T-cell (primary cell): ENCODE data around the gene CHAMP1. TPM values are rescaled to one million over a fixed set of nuclear protein-coding genes. Genes with fewer than 3 reads are reported as not detected.

Experiments
- ATAC-seq, 4 experiments: fragments of 200-7000 bp in 3 of 4; fragments of 150-1000 bp in 1 of 4; cut with Tn5 transposase; replicated peaks in 1 of 4; 1 replicate in 3 of 4; 2 replicates in 1 of 4; pipeline ENCODE4 v1.10.0; 2021; ENCODE audit warnings: moderate library complexity in 3 of 4, mild to moderate bottlenecking in 2 of 4, moderate number of reproducible peaks in 1 of 4
- CTCF ChIA-PET, 2 donors: fragments of 300-600 bp; sonication (Branson Sonifier 250); formaldehyde crosslinking; loops; one replicate each; lab custom pipeline; 2022; ENCODE audit warnings: antibody characterized with exemption in 2 of 2; lab: Charles Lee
- POLR2A ChIA-PET, 2 donors: fragments of 300-600 bp; sonication (Branson Sonifier 250); formaldehyde crosslinking; loops; one replicate each; lab custom pipeline; 2022; ENCODE audit warnings: antibody characterized with exemption in 2 of 2; lab: Charles Lee
- DNase-seq, 35 experiments: peaks; one replicate each; pipeline versions ENCODE4 v3.0.0 to v3.0.0-alpha.2; 2013 to 2023
- H3K27ac ChIP-seq: one replicate; pipeline ENCODE4 v1.5.1; 2013; ENCODE audit warnings: low read length
- H3K27me3 ChIP-seq, 2 experiments: replicated peaks in 1 of 2; 1 replicate in 1 of 2; 2 replicates in 1 of 2; pipeline versions ENCODE4 v1.6.1 to v1.7.0; 2013; ENCODE audit warnings: low read length in 1 of 2, mixed read lengths in 1 of 2; ENCODE audit not compliant: control insufficient read depth in 2 of 2, insufficient read depth in 2 of 2; ENCODE audit errors: extremely low read depth in 1 of 2
- H3K36me3 ChIP-seq, 2 donors: 1 replicate in 1 of 2; 2 replicates in 1 of 2; pipeline versions ENCODE4 v1.6.1 to v1.7.0; 2013; ENCODE audit warnings: low read length in 1 of 2; ENCODE audit not compliant: control insufficient read depth in 2 of 2, insufficient read depth in 1 of 2; ENCODE audit errors: extremely low read depth in 1 of 2
- H3K4me1 ChIP-seq, 2 experiments: 1 replicate in 1 of 2; 2 replicates in 1 of 2; pipeline versions ENCODE4 v1.6.1 to v1.7.0; 2013; ENCODE audit warnings: low read length in 2 of 2, mixed read lengths in 1 of 2; ENCODE audit not compliant: insufficient read depth in 2 of 2, control insufficient read depth in 1 of 2; ENCODE audit errors: extremely low read depth in 1 of 2
- H3K4me3 ChIP-seq, 2 donors: 1 replicate in 1 of 2; 2 replicates in 1 of 2; pipeline versions ENCODE4 v1.5.1 to v1.7.0; 2013; ENCODE audit warnings: mild to moderate bottlenecking in 2 of 2, low read length in 1 of 2, moderate library complexity in 1 of 2; ENCODE audit not compliant: control insufficient read depth in 1 of 2; ENCODE audit errors: extremely low read depth in 1 of 2
- H3K9me3 ChIP-seq: 2 replicates; pipeline ENCODE4 v1.7.0; 2013
- H3K27ac Mint-ChIP-seq, 2 donors: one replicate each; pipeline ENCODE4 v1.8.0; 2020 to 2021; ENCODE audit warnings: mild to moderate bottlenecking in 2 of 2, mixed read lengths in 2 of 2
- H3K27me3 Mint-ChIP-seq, 2 donors: one replicate each; pipeline ENCODE4 v1.8.0; 2021 to 2022; ENCODE audit warnings: mixed read lengths in 2 of 2
- H3K36me3 Mint-ChIP-seq: one replicate; pipeline ENCODE4 v1.8.0; 2021; ENCODE audit warnings: mixed read lengths
- H3K4me1 Mint-ChIP-seq, 3 donors: one replicate each; pipeline ENCODE4 v1.8.0; 2020 to 2022; ENCODE audit warnings: mixed read lengths in 3 of 3, mild to moderate bottlenecking in 1 of 3
- H3K4me3 Mint-ChIP-seq, 3 donors: one replicate each; pipeline ENCODE4 v1.8.0; 2020 to 2022; ENCODE audit warnings: mild to moderate bottlenecking in 3 of 3, mixed read lengths in 3 of 3, moderate library complexity in 3 of 3
- H3K9me3 Mint-ChIP-seq, 3 donors: one replicate each; pipeline ENCODE4 v1.8.0; 2020 to 2022; ENCODE audit warnings: mixed read lengths in 3 of 3
- WGBS: methylation state at CpG from one replicate; pipeline ENCODE4 v1.1.5; 2013; ENCODE audit warnings: missing lambda C conversion rate; ENCODE audit not compliant: insufficient coverage; 5-methylcytosine and 5-hydroxymethylcytosine counted together
- total RNA-seq, 35 experiments: library from RNA in 6 of 35; stranded (reverse) in 6 of 35; fragments of 120-200 nt in 1 of 35; gene quantifications; one replicate each; pipeline versions ENCODE4 v1.2.1 to v1.2.4 and lab custom pipeline; 2013 to 2026

The CHAMP1 gene
- total RNA-seq, 5 donors from 2014 or later (not counting 1 experiment from before 2014, with no cell fraction given) = 14.0 to 21.7 (median 18.0) TPM

DNA sequence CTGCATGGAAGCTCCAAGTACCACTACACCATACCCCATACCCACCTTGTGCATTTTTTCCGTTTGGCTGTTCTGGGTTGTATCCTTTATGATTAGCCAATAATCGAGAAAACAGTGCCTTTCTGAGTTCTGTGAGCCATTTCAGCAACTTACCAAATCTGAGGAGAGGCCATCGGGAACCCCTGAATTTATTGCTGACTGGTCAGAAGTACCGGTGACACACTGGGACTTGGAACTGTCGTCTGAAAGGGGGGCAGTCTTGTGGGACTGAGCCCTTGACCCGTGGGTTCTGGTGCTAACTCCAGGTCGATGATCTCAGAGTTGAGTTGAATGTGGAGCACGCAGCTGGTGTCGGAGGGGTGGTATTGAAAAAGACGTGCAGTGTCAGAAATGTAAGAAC lies 17.9 kb upstream of the CHAMP1 start:
- Mint-ChIP-seq H3K9me3 (no peaks in the 10 kb centered on the region), H3K4me1 (peaks cover 0 to 6% (median 2%) of the 10 kb centered on the region in 3 donors), H3K27me3 (no peaks in the 10 kb centered on the region), H3K27ac (no peak overlapping the region), H3K36me3 (peaks cover 35% of the 10 kb centered on the region), H3K4me3 (no peak overlapping the region)
- H3K9me3 ChIP-seq = no peaks in the 10 kb centered on the region
- no peaks in the 10 kb centered on the region for H3K27me3 ChIP-seq
- ChIA-PET POLR2A (interaction anchor here in 1 of 2 donors (0.7 kb wide), 1 partner anchor 35 kb away, joined by 3 read pairs; no protein-coding TSS in a partner anchor), CTCF (no interaction called here)
- ATAC-seq = no peak
- no peaks in the 10 kb centered on the region for H3K4me1 ChIP-seq
- no peak for DNase-seq
- H3K4me3 ChIP-seq = no peak overlapping the region
- peaks cover 13 to 48% of the 10 kb centered on the region in 2 donors for H3K36me3 ChIP-seq
- H3K27ac ChIP-seq = no peak overlapping the region
- WGBS = 91% methylated on average over 6 of the region's 10 CpGs

GRCh38 chr13:114296902-114297301 lies 17.4 kb upstream of the CHAMP1 start:
- Histone ChIP-seq H3K27me3 (no peaks in the 10 kb centered on the region), H3K36me3 (peaks cover 13 to 47% of the 10 kb centered on the region in 2 donors), H3K4me3 (no peak overlapping the region), H3K9me3 (no peaks in the 10 kb centered on the region), H3K27ac (no peak overlapping the region), H3K4me1 (no peaks in the 10 kb centered on the region)
- ATAC-seq = no peak
- Mint-ChIP-seq H3K27ac (no peak overlapping the region), H3K9me3 (no peaks in the 10 kb centered on the region), H3K4me3 (no peak overlapping the region), H3K27me3 (no peaks in the 10 kb centered on the region), H3K4me1 (peaks cover 0 to 6% (median 2%) of the 10 kb centered on the region in 3 donors), H3K36me3 (peaks cover 35% of the 10 kb centered on the region)
- WGBS = 100% methylated on average over 3 of the region's 5 CpGs
- ChIA-PET POLR2A (interaction anchor here in 1 of 2 donors (0.7 kb wide), 1 partner anchor 36 kb away, joined by 3 read pairs; no protein-coding TSS in a partner anchor), CTCF (no interaction called here)
- no peak for DNase-seq

GRCh38 chr13:114298866-114299265 lies 15.4 kb upstream of the CHAMP1 start:
- no peaks in the 10 kb centered on the region for H3K27me3 ChIP-seq
- 91% methylated on average over 12 of the region's 12 CpGs for WGBS
- peaks cover 0 to 6% (median 2%) of the 10 kb centered on the region in 3 donors for H3K4me1 Mint-ChIP-seq
- ChIA-PET POLR2A (no interaction called here), CTCF (no interaction called here)
- no peak for ATAC-seq
- H3K27ac Mint-ChIP-seq = no peak overlapping the region
- no peaks in the 10 kb centered on the region for H3K4me1 ChIP-seq
- peaks cover 9 to 52% of the 10 kb centered on the region in 2 donors for H3K36me3 ChIP-seq
- H3K9me3 ChIP-seq = no peaks in the 10 kb centered on the region
- H3K4me3 ChIP-seq = no peak overlapping the region
- no peak for DNase-seq
- no peaks in the 10 kb centered on the region for H3K9me3 Mint-ChIP-seq
- no peak overlapping the region for H3K27ac ChIP-seq
- peaks cover 43% of the 10 kb centered on the region for H3K36me3 Mint-ChIP-seq
- no peaks in the 10 kb centered on the region for H3K27me3 Mint-ChIP-seq
- H3K4me3 Mint-ChIP-seq = no peak overlapping the region

GRCh38 chr13:114299604-114300305 lies 14.5 kb upstream of the CHAMP1 start:
- Mint-ChIP-seq H3K27ac (no peak overlapping the region), H3K4me1 (peaks cover 0 to 6% (median 2%) of the 10 kb centered on the region in 3 donors), H3K9me3 (no peaks in the 10 kb centered on the region), H3K4me3 (no peak overlapping the region), H3K36me3 (peaks cover 49% of the 10 kb centered on the region), H3K27me3 (no peaks in the 10 kb centered on the region)
- ChIA-PET CTCF (no interaction called here), POLR2A (no interaction called here)
- no peak for ATAC-seq
- no peaks in the 10 kb centered on the region for H3K9me3 ChIP-seq
- H3K27ac ChIP-seq = no peak overlapping the region
- WGBS = 100% methylated on average over 2 of the region's 12 CpGs
- H3K36me3 ChIP-seq = peaks cover 8 to 56% of the 10 kb centered on the region in 2 donors
- no peaks in the 10 kb centered on the region for H3K4me1 ChIP-seq
- no peak for DNase-seq
- no peak overlapping the region for H3K4me3 ChIP-seq
- no peaks in the 10 kb centered on the region for H3K27me3 ChIP-seq

DNA sequence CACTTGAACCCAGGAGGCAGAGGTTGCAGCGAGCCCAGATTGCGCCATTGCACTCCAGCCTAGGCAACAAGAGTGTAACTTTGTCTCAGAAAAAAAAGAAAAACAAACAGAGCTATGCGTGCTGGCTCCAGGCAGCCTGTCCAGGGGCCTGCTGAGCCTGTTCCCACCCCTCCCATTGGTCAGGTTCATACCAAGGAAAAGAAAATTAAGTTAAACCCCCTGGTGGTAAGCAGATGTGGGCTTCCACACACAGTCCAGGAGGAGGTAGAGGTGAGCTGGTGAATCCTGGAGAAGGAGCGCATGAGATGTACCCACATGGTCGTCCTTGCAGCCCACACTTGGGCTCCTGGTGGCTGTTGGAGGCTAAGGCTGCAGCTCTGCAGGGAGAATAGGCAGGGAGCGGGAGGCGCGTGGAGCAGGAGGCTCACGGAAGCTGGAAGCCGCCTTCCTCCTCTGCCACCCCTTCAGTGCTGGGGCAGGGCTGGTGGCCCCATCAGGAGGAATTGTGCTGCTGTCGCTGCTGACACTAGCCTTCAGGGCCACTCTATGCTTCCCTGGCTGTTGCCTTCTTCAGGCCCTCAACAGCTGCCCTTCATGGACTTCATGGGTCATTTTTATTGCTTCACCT lies 10.5 kb upstream of the CHAMP1 start:
- DNase-seq = no peak
- Histone ChIP-seq H3K36me3 (peaks cover 0 to 54% of the 10 kb centered on the region in 2 donors), H3K4me1 (no peaks in the 10 kb centered on the region), H3K27ac (no peak overlapping the region), H3K9me3 (no peaks in the 10 kb centered on the region), H3K4me3 (no peak overlapping the region), H3K27me3 (no peaks in the 10 kb centered on the region)
- Mint-ChIP-seq H3K4me1 (peaks cover 0 to 2% (median 0%) of the 10 kb centered on the region in 3 donors), H3K36me3 (peaks cover 47% of the 10 kb centered on the region), H3K9me3 (no peaks in the 10 kb centered on the region), H3K4me3 (no peak overlapping the region), H3K27me3 (no peaks in the 10 kb centered on the region), H3K27ac (no peak overlapping the region)
- ATAC-seq = no peak
- ChIA-PET CTCF (interaction anchor here in 1 of 2 donors (0.5 kb wide), 1 partner anchor 26 kb away, joined by 3 read pairs; no protein-coding TSS in a partner anchor), POLR2A (no interaction called here)
- WGBS = 98% methylated on average over 10 of the region's 11 CpGs

GRCh38 chr13:114304346-114305034 lies 9.8 kb upstream of the CHAMP1 start:
- H3K36me3 ChIP-seq = peaks cover 0 to 47% of the 10 kb centered on the region in 2 donors
- POLR2A ChIA-PET = no interaction called here
- peaks cover 41% of the 10 kb centered on the region for H3K36me3 Mint-ChIP-seq

More at GRCh38 chr13:114304346-114305034, 9.8 kb upstream of the CHAMP1 start:
- Histone ChIP-seq H3K4me1 (no peaks in the 10 kb centered on the region), H3K27ac (no peak overlapping the region), H3K9me3 (no peaks in the 10 kb centered on the region), H3K4me3 (no peak overlapping the region), H3K27me3 (no peaks in the 10 kb centered on the region)
- no peaks in the 10 kb centered on the region for H3K9me3 Mint-ChIP-seq
- whole genome bisulfite sequencing = 80% methylated on average over 1 of the region's 13 CpGs
- no peaks in the 10 kb centered on the region for H3K27me3 Mint-ChIP-seq
- H3K4me1 Mint-ChIP-seq = peaks cover 0 to 2% (median 0%) of the 10 kb centered on the region in 3 donors
- CTCF ChIA-PET = interaction anchor here in 1 of 2 donors (0.5 kb wide), 1 partner anchor 27 kb away, joined by 3 read pairs; no protein-coding TSS in a partner anchor
- H3K27ac Mint-ChIP-seq = no peak overlapping the region
- no peak for ATAC-seq
- no peak overlapping the region for H3K4me3 Mint-ChIP-seq
- DNase-seq = no peak
